GM12864 (cell line): ENCODE measurements around the gene SPR.

ENCODE experiments used
- DNase-seq: peaks from one replicate; pipeline ENCODE4 v3.0.0-alpha.2; 2011; ENCODE audit warnings: low read depth
- H3K4me3 ChIP-seq: 2 replicates; pipeline ENCODE4 v1.5.1; 2011; ENCODE audit warnings: mild to moderate bottlenecking, low read depth, low read length, control low read depth
- CTCF ChIP-seq: IDR thresholded peaks from 2 replicates; pipeline ENCODE4 v1.5.1; 2011; ENCODE audit warnings: low read depth, mild to moderate bottlenecking, moderate library complexity, low read length, control low read depth, inconsistent platforms; ENCODE audit errors: missing control alignments

SPR gene

GRCh38 chr2:72915320-72915906 lies 28.2 kb downstream of the SPR start:
- DNase-seq: no peak
- TF ChIP-seq CTCF: no peak
- H3K4me3 ChIP-seq: peak overlapping the region; percentile 39

DNA sequence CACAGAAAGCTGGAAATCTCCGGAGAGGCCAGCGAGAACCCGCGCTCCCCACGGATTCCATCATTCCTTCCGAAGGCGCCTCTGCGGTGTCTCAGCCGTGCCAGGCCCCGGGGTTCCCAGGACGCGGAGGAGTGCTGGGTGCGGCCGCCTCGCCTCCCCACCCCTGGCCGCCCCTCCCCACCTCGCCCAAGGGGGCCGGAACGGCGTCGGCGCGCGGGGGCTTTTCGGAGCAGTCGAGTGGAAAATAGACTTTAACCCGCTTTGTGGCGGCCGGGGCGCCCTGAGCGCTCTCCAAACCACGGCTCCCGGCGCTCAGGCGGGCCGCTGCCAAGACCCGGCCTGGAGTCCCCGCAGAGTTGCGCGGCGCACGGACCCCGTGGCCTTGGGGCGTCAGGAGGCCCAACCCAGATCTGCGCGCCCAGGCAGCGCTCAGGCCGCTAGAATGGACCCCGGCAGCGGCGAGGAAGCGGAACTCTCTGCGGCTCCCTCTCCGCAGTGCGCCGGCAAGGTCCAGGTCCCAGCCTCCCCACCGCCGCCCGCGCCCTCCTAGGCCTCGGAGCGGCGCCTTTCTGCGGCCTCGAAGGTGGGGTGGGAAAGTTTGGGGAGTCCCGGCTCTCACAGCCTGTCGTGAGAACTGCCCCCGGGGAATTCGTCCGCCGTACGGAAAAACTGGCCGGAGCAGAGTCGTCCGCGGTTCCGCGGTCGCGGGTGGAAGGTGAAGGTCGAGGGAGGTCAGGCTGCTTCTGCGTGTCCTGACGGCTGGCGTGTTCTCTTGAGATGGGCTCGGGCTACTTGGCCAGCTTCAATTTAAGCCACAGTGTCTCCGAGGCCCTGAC lies 28.9 kb downstream of the SPR start:
- TF ChIP-seq CTCF: no peak
- no peak for DNase-seq
- H3K4me3 ChIP-seq: peak overlapping the region; percentile 39

DNA sequence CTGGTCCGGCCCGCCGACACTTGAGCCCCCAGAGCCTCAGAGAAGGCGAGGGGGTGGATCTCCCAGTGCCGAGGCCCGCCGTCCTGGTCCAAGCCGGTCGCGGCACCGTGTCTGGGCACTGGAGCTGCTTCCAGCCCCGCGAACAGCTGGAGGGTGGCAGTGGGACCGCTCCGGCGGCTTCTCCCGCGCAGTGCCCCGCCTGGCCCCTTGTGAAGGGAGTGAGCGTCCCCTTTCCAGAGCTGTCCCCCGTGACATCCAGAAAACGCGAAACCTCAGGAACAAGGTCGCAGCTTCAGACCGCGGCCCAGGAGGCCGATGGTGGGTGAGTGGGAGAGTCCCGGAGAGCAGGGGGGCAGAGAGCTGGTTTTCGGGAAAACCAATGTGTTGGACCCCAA lies 29.5 kb downstream of the SPR start:
- peak overlapping the region; percentile 39 for H3K4me3 ChIP-seq
- no peak for DNase-seq
- no peak for TF ChIP-seq CTCF

DNA sequence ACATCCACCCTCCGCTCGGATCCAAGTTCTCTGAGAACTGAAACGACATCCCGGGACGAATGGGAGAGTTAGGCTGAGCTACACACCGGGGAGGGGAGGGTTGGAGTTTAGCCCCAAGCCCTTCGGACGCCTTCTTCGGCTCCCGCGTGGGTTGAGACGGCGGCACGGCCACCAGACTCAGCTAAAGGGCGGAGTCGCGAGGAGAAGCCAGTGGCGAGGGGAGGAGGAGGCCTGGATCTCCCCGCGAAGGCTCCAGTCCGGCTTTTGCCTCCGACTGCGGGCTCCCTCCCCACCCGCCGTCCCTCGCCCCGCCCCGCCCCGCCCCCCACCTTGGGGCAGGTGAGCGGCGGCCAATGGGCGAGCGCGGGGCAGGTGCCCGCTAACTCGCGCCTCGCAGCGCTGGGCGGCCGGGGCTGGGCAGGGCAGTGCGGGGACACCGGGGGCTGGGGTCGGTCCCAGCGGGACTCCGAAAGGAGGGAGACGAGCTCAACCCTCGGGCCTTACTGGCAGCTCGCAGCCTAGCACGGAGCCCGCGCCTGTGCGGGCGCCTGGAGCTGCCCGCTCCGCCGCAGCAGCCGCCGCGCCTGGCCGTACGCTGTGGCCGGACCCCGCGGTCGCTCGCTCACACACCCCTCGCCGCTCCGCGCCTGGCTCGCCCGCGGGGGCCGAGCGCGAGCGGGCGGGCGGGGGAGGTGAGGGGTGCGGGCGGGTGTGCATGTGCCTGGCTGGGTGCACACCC lies 30.1 kb downstream of the SPR start, which contains the start of gene EMX1:
TSS of gene EMX1 (plus strand) at position 382 of the 739 bp plus-strand sequence. CDS start at position 716, 334 bp downstream.
- peak within 1 kb of the TSS; percentile 39 for H3K4me3 ChIP-seq
- TF ChIP-seq CTCF: no peak
- DNase-seq: no peak

DNA sequence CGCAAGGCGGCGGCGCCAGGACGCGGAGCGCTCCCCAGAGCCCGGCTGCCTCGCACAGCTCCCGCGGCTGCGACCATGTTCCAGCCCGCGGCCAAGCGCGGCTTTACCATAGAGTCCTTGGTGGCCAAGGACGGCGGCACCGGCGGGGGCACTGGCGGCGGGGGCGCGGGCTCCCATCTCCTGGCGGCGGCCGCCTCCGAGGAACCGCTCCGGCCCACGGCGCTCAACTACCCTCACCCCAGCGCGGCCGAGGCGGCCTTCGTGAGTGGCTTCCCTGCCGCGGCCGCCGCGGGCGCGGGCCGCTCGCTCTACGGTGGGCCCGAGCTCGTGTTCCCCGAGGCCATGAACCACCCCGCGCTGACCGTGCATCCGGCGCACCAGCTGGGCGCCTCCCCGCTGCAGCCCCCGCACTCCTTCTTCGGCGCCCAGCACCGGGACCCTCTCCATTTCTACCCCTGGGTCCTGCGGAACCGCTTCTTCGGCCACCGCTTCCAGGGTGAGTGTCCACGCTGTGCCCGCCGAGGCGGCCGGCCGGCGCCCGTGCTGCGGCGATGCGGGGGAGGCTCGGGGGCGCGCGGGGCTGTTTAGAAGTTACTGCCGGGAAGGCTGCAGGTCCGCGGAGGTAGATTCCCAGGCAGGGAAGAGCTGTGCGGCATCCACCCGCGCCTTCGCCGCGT lies 30.8 kb downstream of the SPR start:
- TF ChIP-seq CTCF: no peak
- H3K4me3 ChIP-seq: peak overlapping the region; percentile 7
- DNase-seq: no peak

GRCh38 chr2:72919414-72920317 lies 32.5 kb downstream of the SPR start:
- no peak for TF ChIP-seq CTCF
- no peak overlapping the region for H3K4me3 ChIP-seq

More at GRCh38 chr2:72919414-72920317, 32.5 kb downstream of the SPR start:
- no peak for DNase-seq
